Heart right ventricle (tissue), 16 donors: Measurements from ENCODE around the gene FBXL4. TPM values are rescaled to one million over a fixed set of nuclear protein-coding genes. Genes with fewer than 3 reads are reported as not detected.
A peak's percentile ranks its signal among the peaks of the same experiment; 100 is the strongest.

Experiments
- ATAC-seq, 8 donors: fragments of 200-7000 bp; cut with Tn5 transposase; one replicate each; pipeline ENCODE4 v1.9.1; 2020; ENCODE audit warnings: mild to moderate bottlenecking in 8 of 8, moderate library complexity in 8 of 8, moderate number of reproducible peaks in 1 of 8
- DNase-seq, 2 donors: peaks; one replicate each; pipeline ENCODE4 v3.0.0-alpha.2; 2020
- H3K27ac ChIP-seq, 10 donors: fragments of 200-600 bp; sonication (generic) in 2 of 10; one replicate each; pipeline versions ENCODE4 v1.5.0 to v1.8.0; 2020 to 2022; ENCODE audit warnings: mild to moderate bottlenecking in 3 of 10
- H3K27me3 ChIP-seq, 7 donors: fragments of 200-600 bp; one replicate each; pipeline ENCODE4 v1.8.0; 2021 to 2022; ENCODE audit warnings: mild to moderate bottlenecking in 2 of 7
- H3K36me3 ChIP-seq, 9 donors: fragments of 200-600 bp; sonication (generic) in 1 of 9; one replicate each; pipeline versions ENCODE4 v1.5.0 to v1.8.0; 2020 to 2022; ENCODE audit warnings: mild to moderate bottlenecking in 2 of 9
- H3K4me1 ChIP-seq, 9 donors: fragments of 200-600 bp; sonication (generic) in 1 of 9; one replicate each; pipeline versions ENCODE4 v1.5.0 to v1.8.0; 2020 to 2022; ENCODE audit warnings: mild to moderate bottlenecking in 4 of 9
- H3K4me3 ChIP-seq, 10 donors: fragments of 200-600 bp; sonication (generic) in 2 of 10; one replicate each; pipeline versions ENCODE4 v1.5.0 to v1.8.0; 2020 to 2022; ENCODE audit warnings: mild to moderate bottlenecking in 7 of 10, moderate library complexity in 2 of 10
- H3K9me3 ChIP-seq, 11 donors: fragments of 200-600 bp in 10 of 11; sonication (generic) in 2 of 11; one replicate each; pipeline versions ENCODE4 v1.5.0 to v1.8.0; 2013 to 2022; ENCODE audit warnings: mild to moderate bottlenecking in 2 of 11, control low read depth in 1 of 11, moderate library complexity in 1 of 11
- CTCF ChIP-seq, 9 donors: fragments of 200-600 bp; sonication (generic) in 2 of 9; IDR thresholded peaks; one replicate each; pipeline versions ENCODE4 v1.5.0 to v1.8.0; 2021 to 2022; ENCODE audit warnings: antibody characterized with exemption in 9 of 9, mild to moderate bottlenecking in 5 of 9, moderate library complexity in 1 of 9
- WGBS, 2 donors: extraction: QIAGEN DNeasy Blood & Tissue Kit; methylation state at CpG; one replicate each; pipeline ENCODE4 v1.1.7; 2013; ENCODE audit warnings: inconsistent platforms in 1 of 2; 5-methylcytosine and 5-hydroxymethylcytosine counted together
- intact Hi-C, 10 donors: fragments of 100-400 bp; cut with DNase I; formaldehyde crosslinking; loops; one replicate each; pipeline versions ENCODE4 v1.11.1 to v1.14.2; 2022
- polyA plus RNA-seq, 2 donors: library from polyadenylated mRNA; stranded (reverse); fragments of 200-250 nt; gene quantifications; one replicate each; pipeline ENCODE4 v1.2.3, GENCODE V29; 2013
- total RNA-seq, 10 donors: library from RNA; stranded (reverse); fragmentation: NEBNext Ultra II Directional in 3 of 10; extraction: Animal tissue kit (Norgen Biotek cat#: 25700) in 3 of 10; gene quantifications; one replicate each; pipeline versions ENCODE4 v1.2.1 to v1.2.4, GENCODE V29; 2021 to 2023
- donor health status: Arrhythmogenic right ventricular cardiomyopathy.
- donor health status: ischemic (EF 13 %, LVEDD 7.1; RV severe dilation, severe dysfunction).
- donor health status: healthy with polysubstance abuse.
- donor health status: DM: no; HTN: yes; CAD: no.
- donor health status: DM: no; HTN: no; CAD: no.
- donor health status: ischemic (EF 25% LVEDD 6.9; RV normal size, moderate dysfunction).
- donor health status: ischemic (EF 25% LVEDD 5.7; RV mildly dilated, moderate dysfunction).
- donor health status: healthy.
- donor health status: DM: yes; HTN: yes; CAD: no.
- donor health status: Ischemic cardiomyopathy.
- donor health status: ischemic (EF 35%, LVEDD 5.7; RV mildly dilated, moderate dysfunction).
- donor health status: nonischemic (EF 11% LVEDD 7.7; RV severe dilation, severe dysfunction).
- donor health status: DM: yes; HTN: yes; CAD: no.
- donor health status: PGD.
- donor health status: ischemic (EF 29% LVEDD 5.4; RV normal size, mild dysfunction).
- donor health status: nonischemic (EF 23%, LVEDD 6.1; RV moderate dilation, normal function).

The FBXL4 gene
- total and polyA plus RNA-seq, 12 donors: 2.6 to 20.8 (median 17.0) TPM

GRCh38 chr6:98838032-98838431 is 109.7 kb downstream of the FBXL4 start:
- intact Hi-C loops: no loop called here

GRCh38 chr6:98836962-98837944 is 110.5 kb downstream of the FBXL4 start:
- Histone ChIP-seq H3K27ac (no peak overlapping the region), H3K4me3 (no peak overlapping the region), H3K4me1 (peaks cover 10 to 41% (median 35%) of the 10 kb centered on the region in 9 donors), H3K27me3 (peaks cover 38 to 100% (median 99%) of the 10 kb centered on the region in 7 donors), H3K36me3 (no peaks in the 10 kb centered on the region), H3K9me3 (no peaks in the 10 kb centered on the region)
- intact Hi-C loops: no loop called here
- WGBS, 2 donors: 12 to 19% methylated on average over 9 of the region's 9 CpGs
- ATAC-seq (no peak), DNase-seq (no peak)
- no peak for TF ChIP-seq CTCF (IDR thresholded peaks at IDR 0.05)

More at GRCh38 chr6:98838032-98838431, 109.7 kb downstream of the FBXL4 start:
- no peaks in the 10 kb centered on the region for H3K36me3 ChIP-seq
- peaks cover 40 to 100% (median 99%) of the 10 kb centered on the region in 7 donors for H3K27me3 ChIP-seq
- no peak overlapping the region for H3K4me3 ChIP-seq
- no peak overlapping the region for H3K27ac ChIP-seq
- peaks cover 3 to 36% (median 27%) of the 10 kb centered on the region in 9 donors for H3K4me1 ChIP-seq
- TF ChIP-seq CTCF (IDR thresholded peaks at IDR 0.05): no peak
- ATAC-seq (no peak), DNase-seq (no peak)
- WGBS, 2 donors: 14 to 16% methylated on average over 4 of the region's 4 CpGs
- H3K9me3 ChIP-seq: no peaks in the 10 kb centered on the region

GRCh38 chr6:98836025-98836961 is 111.5 kb downstream of the FBXL4 start:
- peaks cover 10 to 50% (median 44%) of the 10 kb centered on the region in 9 donors for H3K4me1 ChIP-seq
- H3K27ac ChIP-seq: no peak overlapping the region
- peak overlapping the region in 1 of 10 donors; percentile 64 for H3K4me3 ChIP-seq
- DNase-seq (no peak), ATAC-seq (no peak)
- intact Hi-C loops: no loop called here
- H3K27me3 ChIP-seq: peaks cover 46 to 100% (median 99%) of the 10 kb centered on the region in 7 donors
- no peak for TF ChIP-seq CTCF (IDR thresholded peaks at IDR 0.05)
- 3 to 5% methylated on average over 23 of the region's 23 CpGs for WGBS, 2 donors
- H3K36me3 ChIP-seq: no peaks in the 10 kb centered on the region
- H3K9me3 ChIP-seq: no peaks in the 10 kb centered on the region
